HEK293 (cell line): ENCODE results near the gene RAB39A.

Experiments
- CTCF ChIA-PET: fragments of 350-600 bp; formaldehyde crosslinking; extraction: SDS; loops from one replicate; lab custom pipeline; 2021; ENCODE audit warnings: antibody characterized with exemption; lab: Yijun Ruan, JAX
- POLR2A ChIA-PET: fragments of 300-600 bp; formaldehyde crosslinking; extraction: SDS; loops from one replicate; lab custom pipeline; 2020; ENCODE audit warnings: antibody characterized with exemption, inconsistent platforms; lab: Yijun Ruan, JAX
- H3K27ac ChIP-seq: fragments of 200-500 bp; sonication (Bioruptor generic); 2 replicates; pipeline ENCODE4 v1.5.1; 2014; ENCODE audit warnings: low read depth, low read length, control low read depth, inconsistent platforms; ENCODE audit errors: extremely low read depth
- H3K36me3 ChIP-seq, 2 experiments: fragments of 200-500 bp in 1 of 2; sonication (Bioruptor generic) in 1 of 2; 1 replicate in 1 of 2; 2 replicates in 1 of 2; pipeline ENCODE4 v1.5.1; 2014 to 2017; ENCODE audit warnings: inconsistent platforms in 2 of 2, low read length in 2 of 2; ENCODE audit not compliant: control insufficient read depth in 2 of 2, insufficient read depth in 1 of 2
- H3K4me1 ChIP-seq: fragments of 200-500 bp; sonication (Bioruptor generic); 2 replicates; pipeline ENCODE4 v1.5.1; 2014; ENCODE audit warnings: mild to moderate bottlenecking, low read length, inconsistent platforms; ENCODE audit not compliant: control insufficient read depth, insufficient read depth
- H3K4me3 ChIP-seq: 2 replicates; pipeline ENCODE4 v1.5.1; 2011; ENCODE audit warnings: low read depth, mild to moderate bottlenecking, control low read depth, low read length, moderate library complexity
- H3K9me3 ChIP-seq: fragments of 200-500 bp; sonication (Bioruptor generic); 2 replicates; pipeline ENCODE4 v1.5.1; 2014; ENCODE audit warnings: low read depth, low read length, inconsistent platforms; ENCODE audit not compliant: control insufficient read depth, insufficient read depth
- ATF2 ChIP-seq: fragments of 450-650 bp; formaldehyde crosslinking; IDR thresholded peaks from 2 replicates; pipeline ENCODE4 v1.5.1; 2016; ENCODE audit warnings: missing biosample characterization, missing genetic modification characterization, low read depth
- BCL11B ChIP-seq: fragments of 450-650 bp; formaldehyde crosslinking; IDR thresholded peaks from 2 replicates; pipeline ENCODE4 v1.5.1; 2016; ENCODE audit warnings: low read depth, missing biosample characterization, missing genetic modification characterization
- KLF1 ChIP-seq: fragments of 450-650 bp; formaldehyde crosslinking; IDR thresholded peaks from 2 replicates; pipeline ENCODE4 v1.5.1; 2016; ENCODE audit warnings: missing biosample characterization, missing genetic modification characterization
- KLF16 ChIP-seq: fragments of 450-650 bp; formaldehyde crosslinking; IDR thresholded peaks from 2 replicates; pipeline ENCODE4 v1.5.1; 2017; ENCODE audit warnings: missing biosample characterization, missing genetic modification characterization
- KLF9 ChIP-seq: fragments of 450-650 bp; formaldehyde crosslinking; IDR thresholded peaks from 2 replicates; pipeline ENCODE4 v1.5.1; 2016; ENCODE audit warnings: missing biosample characterization, missing genetic modification characterization, low read depth
- SCRT2 ChIP-seq: fragments of 450-650 bp; formaldehyde crosslinking; IDR thresholded peaks from 2 replicates; pipeline ENCODE4 v1.5.1; 2016; ENCODE audit warnings: missing biosample characterization, missing genetic modification characterization
- ZBTB10 ChIP-seq: fragments of 450-650 bp; formaldehyde crosslinking; IDR thresholded peaks from 2 replicates; pipeline ENCODE4 v1.5.1; 2016; ENCODE audit warnings: missing biosample characterization, missing genetic modification characterization
- ZFP41 ChIP-seq: fragments of 450-650 bp; formaldehyde crosslinking; IDR thresholded peaks from 2 replicates; pipeline ENCODE4 v1.5.1; 2016; ENCODE audit warnings: missing biosample characterization, missing genetic modification characterization, borderline replicate concordance
- ZNF10 ChIP-seq: fragments of 450-650 bp; formaldehyde crosslinking; IDR thresholded peaks from 2 replicates; pipeline ENCODE4 v1.5.1; 2017; ENCODE audit warnings: missing biosample characterization, missing genetic modification characterization
- ZNF121 ChIP-seq: fragments of 450-650 bp; formaldehyde crosslinking; IDR thresholded peaks from 2 replicates; pipeline ENCODE4 v1.5.1; 2016; ENCODE audit warnings: missing biosample characterization, missing genetic modification characterization
- ZNF174 ChIP-seq: fragments of 450-650 bp; formaldehyde crosslinking; IDR thresholded peaks from 2 replicates; pipeline ENCODE4 v1.5.0; 2017; ENCODE audit warnings: missing biosample characterization, mild to moderate bottlenecking, missing genetic modification characterization
- ZNF362 ChIP-seq: fragments of 450-650 bp; formaldehyde crosslinking; IDR thresholded peaks from 2 replicates; pipeline ENCODE4 v1.5.1; 2016; ENCODE audit warnings: missing biosample characterization, missing genetic modification characterization
- ZNF398 ChIP-seq: fragments of 450-650 bp; formaldehyde crosslinking; IDR thresholded peaks from 2 replicates; pipeline ENCODE4 v1.5.1; 2017; ENCODE audit warnings: missing biosample characterization, missing genetic modification characterization
- ZNF510 ChIP-seq: fragments of 450-650 bp; formaldehyde crosslinking; IDR thresholded peaks from 2 replicates; pipeline ENCODE4 v1.5.1; 2018; ENCODE audit warnings: mild to moderate bottlenecking, missing genetic modification characterization, missing biosample characterization; ENCODE audit not compliant: insufficient replicate concordance
- ZNF529 ChIP-seq: fragments of 450-650 bp; formaldehyde crosslinking; IDR thresholded peaks from 2 replicates; pipeline ENCODE4 v1.5.1; 2017; ENCODE audit warnings: missing genetic modification characterization, missing biosample characterization; ENCODE audit not compliant: insufficient replicate concordance
- ZNF670 ChIP-seq: fragments of 450-650 bp; formaldehyde crosslinking; IDR thresholded peaks from 2 replicates; pipeline ENCODE4 v1.5.1; 2016; ENCODE audit warnings: missing biosample characterization, missing genetic modification characterization, low read depth
- ZSCAN4 ChIP-seq: fragments of 450-650 bp; formaldehyde crosslinking; IDR thresholded peaks from 2 replicates; pipeline ENCODE4 v1.5.1; 2017; ENCODE audit warnings: missing biosample characterization, missing genetic modification characterization
- TF ChIP-seq, protein P1 (sequence below): fragments of 450-650 bp; formaldehyde crosslinking; IDR thresholded peaks from 2 replicates; pipeline ENCODE4 v1.5.1; 2016; ENCODE audit warnings: missing biosample characterization, missing genetic modification characterization, low read depth
- TF ChIP-seq, protein P2 (sequence below): fragments of 450-650 bp; formaldehyde crosslinking; IDR thresholded peaks from 2 replicates; pipeline ENCODE4 v1.5.1; 2016; ENCODE audit warnings: missing biosample characterization, missing genetic modification characterization

Gene RAB39A

GRCh38 chr11:107991868-107992414 is 63.7 kb downstream of the RAB39A start:
- Histone ChIP-seq H3K36me3 (no peaks in the 10 kb centered on the region), H3K4me1 (no peaks in the 10 kb centered on the region), H3K9me3 (no peaks in the 10 kb centered on the region), H3K4me3 (no peak overlapping the region), H3K27ac (no peak overlapping the region)
- ChIA-PET POLR2A (no interaction called here), CTCF (interaction anchor here (0.6 kb wide), 1 partner anchor 615 kb away, joined by 3 read pairs; no protein-coding TSS in a partner anchor)
- no peak for TF ChIP-seq ZNF398 (tag by site-specific recombination)
- TF ChIP-seq ZNF510 = no peak
- no peak for TF ChIP-seq ZFP41 (tag by site-specific recombination)
- TF ChIP-seq KLF9 (tag by site-specific recombination) = no peak
- no peak for TF ChIP-seq ZNF174 (tag by site-specific recombination)
- no peak for TF ChIP-seq ZNF362 (tag by site-specific recombination)
- no peak for TF ChIP-seq ZBTB10
- TF ChIP-seq ZNF10 (tag by site-specific recombination) = no peak
- no peak for TF ChIP-seq KLF1 (tag by site-specific recombination)
- no peak for TF ChIP-seq ZSCAN4 (tag by site-specific recombination)
- TF ChIP-seq, protein P1, sequence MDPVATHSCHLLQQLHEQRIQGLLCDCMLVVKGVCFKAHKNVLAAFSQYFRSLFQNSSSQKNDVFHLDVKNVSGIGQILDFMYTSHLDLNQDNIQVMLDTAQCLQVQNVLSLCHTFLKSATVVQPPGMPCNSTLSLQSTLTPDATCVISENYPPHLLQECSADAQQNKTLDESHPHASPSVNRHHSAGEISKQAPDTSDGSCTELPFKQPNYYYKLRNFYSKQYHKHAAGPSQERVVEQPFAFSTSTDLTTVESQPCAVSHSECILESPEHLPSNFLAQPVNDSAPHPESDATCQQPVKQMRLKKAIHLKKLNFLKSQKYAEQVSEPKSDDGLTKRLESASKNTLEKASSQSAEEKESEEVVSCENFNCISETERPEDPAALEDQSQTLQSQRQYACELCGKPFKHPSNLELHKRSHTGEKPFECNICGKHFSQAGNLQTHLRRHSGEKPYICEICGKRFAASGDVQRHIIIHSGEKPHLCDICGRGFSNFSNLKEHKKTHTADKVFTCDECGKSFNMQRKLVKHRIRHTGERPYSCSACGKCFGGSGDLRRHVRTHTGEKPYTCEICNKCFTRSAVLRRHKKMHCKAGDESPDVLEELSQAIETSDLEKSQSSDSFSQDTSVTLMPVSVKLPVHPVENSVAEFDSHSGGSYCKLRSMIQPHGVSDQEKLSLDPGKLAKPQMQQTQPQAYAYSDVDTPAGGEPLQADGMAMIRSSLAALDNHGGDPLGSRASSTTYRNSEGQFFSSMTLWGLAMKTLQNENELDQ = no peak
- TF ChIP-seq ZNF670 (tag by site-specific recombination) = no peak
- no peak for TF ChIP-seq KLF16
- no peak for TF ChIP-seq ZNF121 (tag by site-specific recombination)
- TF ChIP-seq SCRT2 (tag by site-specific recombination) = no peak
- no peak for TF ChIP-seq ATF2 (tag by site-specific recombination)
- no peak for TF ChIP-seq ZNF529 (tag by site-specific recombination)
- TF ChIP-seq, protein P2, sequence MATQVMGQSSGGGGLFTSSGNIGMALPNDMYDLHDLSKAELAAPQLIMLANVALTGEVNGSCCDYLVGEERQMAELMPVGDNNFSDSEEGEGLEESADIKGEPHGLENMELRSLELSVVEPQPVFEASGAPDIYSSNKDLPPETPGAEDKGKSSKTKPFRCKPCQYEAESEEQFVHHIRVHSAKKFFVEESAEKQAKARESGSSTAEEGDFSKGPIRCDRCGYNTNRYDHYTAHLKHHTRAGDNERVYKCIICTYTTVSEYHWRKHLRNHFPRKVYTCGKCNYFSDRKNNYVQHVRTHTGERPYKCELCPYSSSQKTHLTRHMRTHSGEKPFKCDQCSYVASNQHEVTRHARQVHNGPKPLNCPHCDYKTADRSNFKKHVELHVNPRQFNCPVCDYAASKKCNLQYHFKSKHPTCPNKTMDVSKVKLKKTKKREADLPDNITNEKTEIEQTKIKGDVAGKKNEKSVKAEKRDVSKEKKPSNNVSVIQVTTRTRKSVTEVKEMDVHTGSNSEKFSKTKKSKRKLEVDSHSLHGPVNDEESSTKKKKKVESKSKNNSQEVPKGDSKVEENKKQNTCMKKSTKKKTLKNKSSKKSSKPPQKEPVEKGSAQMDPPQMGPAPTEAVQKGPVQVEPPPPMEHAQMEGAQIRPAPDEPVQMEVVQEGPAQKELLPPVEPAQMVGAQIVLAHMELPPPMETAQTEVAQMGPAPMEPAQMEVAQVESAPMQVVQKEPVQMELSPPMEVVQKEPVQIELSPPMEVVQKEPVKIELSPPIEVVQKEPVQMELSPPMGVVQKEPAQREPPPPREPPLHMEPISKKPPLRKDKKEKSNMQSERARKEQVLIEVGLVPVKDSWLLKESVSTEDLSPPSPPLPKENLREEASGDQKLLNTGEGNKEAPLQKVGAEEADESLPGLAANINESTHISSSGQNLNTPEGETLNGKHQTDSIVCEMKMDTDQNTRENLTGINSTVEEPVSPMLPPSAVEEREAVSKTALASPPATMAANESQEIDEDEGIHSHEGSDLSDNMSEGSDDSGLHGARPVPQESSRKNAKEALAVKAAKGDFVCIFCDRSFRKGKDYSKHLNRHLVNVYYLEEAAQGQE (tag by site-specific recombination) = no peak
- TF ChIP-seq BCL11B (tag by site-specific recombination) = no peak
